Prostate gland (tissue), 2 donors: Measurements from ENCODE around the gene SSBP3.

Experiments
- CTCF ChIP-seq, 4 experiments: fragments of 200-600 bp in 2 of 4; fragments of 450-650 bp in 2 of 4; sonication (generic) in 2 of 4; IDR thresholded peaks; 1 replicate in 3 of 4; 2 replicates in 1 of 4; pipeline ENCODE4 v1.5.1; 2016 to 2019; ENCODE audit warnings: antibody characterized with exemption in 4 of 4, mild to moderate bottlenecking in 2 of 4, moderate library complexity in 2 of 4
- POLR2A ChIP-seq: fragments of 450-650 bp; IDR thresholded peaks from one replicate; pipeline ENCODE4 v1.6.1; 2016; ENCODE audit warnings: antibody characterized with exemption, mild to moderate bottlenecking
- POLR2AphosphoS5 ChIP-seq: sonication (generic); formaldehyde crosslinking; IDR thresholded peaks from one replicate; pipeline ENCODE4 v1.6.1; 2017; ENCODE audit warnings: antibody characterized with exemption

- TF ChIP-seq CTCF (IDR thresholded peaks at IDR 0.05) (no peak), POLR2AphosphoS5 (no peak), POLR2A (no peak)
These were observed 148.9 kb downstream of the SSBP3 start for GRCh38 chr1:54257346-54257620.
